GM19395 (cell line): ENCODE measurements around the gene TADA3.
A peak's percentile ranks its signal among the peaks of the same experiment; 100 is the strongest.

Source experiments
- ATAC-seq: cut with Tn5 transposase; IDR thresholded peaks from one replicate; pipeline ENCODE4 v1.9.1; 2021; ENCODE audit warnings: mild to moderate bottlenecking, moderate library complexity; ENCODE audit not compliant: unreplicated experiment

The TADA3 gene

GRCh38 chr3:9731206-9732079, 60.8 kb downstream of the TADA3 start, which contains the start of gene BRPF1:
Gene BRPF1, plus strand, starts transcription at chr3:9731735. Its CDS starts 2,406 bp downstream, at chr3:9734141.
- peak; percentile 90 for ATAC-seq

GRCh38 chr3:9730657-9731205, 61.5 kb downstream of the TADA3 start:
- peak; percentile 60 for ATAC-seq
